Lung (tissue), 12 donors: Measurements from ENCODE around the gene IFNL4. TPM values are rescaled to one million over a fixed set of nuclear protein-coding genes. Genes with fewer than 3 reads are reported as not detected.
A peak's percentile ranks its signal among the peaks of the same experiment; 100 is the strongest.
"Not testable (repeated sequence)": the region's sequence is repeated elsewhere in the genome, so short reads cannot be mapped to it uniquely, and the experiment has no call there.

Source experiments
- ATAC-seq: fragments of 200-7000 bp; cut with Tn5 transposase; one replicate; pipeline ENCODE4 v1.9.1; 2020; ENCODE audit warnings: moderate number of reproducible peaks; ENCODE audit not compliant: insufficient read depth, low FRiP score
- DNase-seq, 3 donors: peaks; one replicate each; pipeline ENCODE4 v3.0.0-alpha.2; 2013 to 2017
- H3K27ac ChIP-seq, 2 donors: one replicate each; pipeline ENCODE4 v1.5.1; 2013; ENCODE audit warnings: mild to moderate bottlenecking in 2 of 2, moderate library complexity in 2 of 2, control low read depth in 1 of 2, inconsistent platforms in 1 of 2, low read depth in 1 of 2, low read length in 1 of 2
- H3K27me3 ChIP-seq, 3 donors: one replicate each; pipeline ENCODE4 v1.5.1; 2013; ENCODE audit warnings: low read length in 2 of 3; ENCODE audit not compliant: control insufficient read depth in 3 of 3, insufficient read depth in 3 of 3
- H3K36me3 ChIP-seq, 4 donors: one replicate each; pipeline ENCODE4 v1.5.1; 2013; ENCODE audit warnings: low read length in 4 of 4, mild to moderate bottlenecking in 1 of 4, moderate library complexity in 1 of 4; ENCODE audit not compliant: control insufficient read depth in 4 of 4, insufficient read depth in 4 of 4
- H3K4me1 ChIP-seq, 5 donors: one replicate each; pipeline ENCODE4 v1.5.1; 2013; ENCODE audit warnings: low read length in 5 of 5, mild to moderate bottlenecking in 2 of 5, moderate library complexity in 1 of 5; ENCODE audit not compliant: control insufficient read depth in 5 of 5, insufficient read depth in 5 of 5
- H3K4me3 ChIP-seq: one replicate; pipeline ENCODE4 v1.5.1; 2013; ENCODE audit warnings: mild to moderate bottlenecking, control low read depth, moderate library complexity
- H3K9ac ChIP-seq, 2 donors: one replicate each; pipeline ENCODE4 v1.5.1; 2013; ENCODE audit warnings: low read length in 2 of 2, control low read depth in 1 of 2; ENCODE audit not compliant: insufficient read depth in 1 of 2
- H3K9me3 ChIP-seq, 4 donors: one replicate each; pipeline ENCODE4 v1.5.1; 2013; ENCODE audit warnings: low read length in 3 of 4, mild to moderate bottlenecking in 1 of 4, moderate library complexity in 1 of 4; ENCODE audit not compliant: control insufficient read depth in 4 of 4, insufficient read depth in 3 of 4
- CTCF ChIP-seq: IDR thresholded peaks from 2 replicates; pipeline ENCODE4 v1.5.1; 2012; ENCODE audit warnings: mild to moderate bottlenecking; ENCODE audit errors: control extremely low read depth, extremely low read depth
- WGBS, 2 donors: extraction: QIAGEN DNeasy Blood & Tissue Kit; methylation state at CpG; one replicate each; pipeline ENCODE4 v1.1.7; 2013; 5-methylcytosine and 5-hydroxymethylcytosine counted together
- polyA plus RNA-seq, 2 donors: library from polyadenylated mRNA; stranded (reverse); fragments of 200-250 nt; gene quantifications; one replicate each; pipeline ENCODE4 v1.2.1, GENCODE V29; 2013
- total RNA-seq, 2 donors: library from RNA; depleted of rRNA in 1 of 2; stranded (reverse); fragments of >200 nt in 1 of 2; gene quantifications; one replicate each; pipeline ENCODE4 v1.2.1, GENCODE V29; 2014 to 2021
- donor health status: control.
- donor health status: control.
- donor health status: Bipolar disorder and iron deficiency.
- donor health status: healthy.
- donor health status: DM: yes; HTN: yes; CAD: no.

IFNL4 gene
- total and polyA plus RNA-seq, 4 donors = not detected

DNA sequence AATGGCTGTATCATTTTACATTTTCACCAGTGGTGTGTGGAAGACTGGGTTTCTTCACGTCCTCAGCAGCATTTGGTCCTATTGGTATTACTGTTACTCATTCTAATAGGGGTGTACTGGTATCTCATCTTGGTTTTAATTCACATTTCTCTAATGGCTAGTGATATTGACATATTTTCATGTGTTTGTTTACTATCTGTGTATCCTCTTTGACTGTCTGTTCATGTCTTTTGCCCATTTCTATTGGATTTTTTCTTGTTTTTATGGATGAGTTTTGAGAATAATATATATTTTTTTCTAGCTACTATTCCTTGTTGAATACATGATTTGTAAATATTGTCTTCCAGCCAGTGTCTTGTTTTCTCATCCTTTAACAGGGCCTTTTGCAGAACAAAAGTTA is 33.4 kb upstream of the IFNL4 start:
- WGBS, 2 donors = 73 to 79% methylated on average over 1 of the region's 1 CpG
- peaks cover 0 to 5% (median 3%) of the 10 kb centered on the region in 4 donors for H3K9me3 ChIP-seq
- no peak for DNase-seq
- TF ChIP-seq CTCF = no peak
- no peak overlapping the region for H3K9ac ChIP-seq
- H3K27ac ChIP-seq = no peak overlapping the region
- H3K36me3 ChIP-seq = no peaks in the 10 kb centered on the region
- ATAC-seq = no peak
- no peak overlapping the region for H3K4me3 ChIP-seq
- H3K4me1 ChIP-seq = no peaks in the 10 kb centered on the region
- H3K27me3 ChIP-seq = no peaks in the 10 kb centered on the region

GRCh38 chr19:39277598-39277997 is 28.9 kb upstream of the IFNL4 start:
- H3K9me3 ChIP-seq = peaks cover 0 to 2% (median 0%) of the 10 kb centered on the region in 4 donors
- 60 to 72% methylated on average over 7 of the region's 7 CpGs for WGBS, 2 donors
- no peaks in the 10 kb centered on the region for H3K4me1 ChIP-seq
- no peak for DNase-seq
- H3K27me3 ChIP-seq = peaks cover 0 to 5% (median 0%) of the 10 kb centered on the region in 3 donors
- H3K27ac ChIP-seq = no peak overlapping the region
- no peak overlapping the region for H3K9ac ChIP-seq
- peak; percentile 72 for ATAC-seq
- H3K4me3 ChIP-seq = no peak overlapping the region
- no peak for TF ChIP-seq CTCF
- no peaks in the 10 kb centered on the region for H3K36me3 ChIP-seq

DNA sequence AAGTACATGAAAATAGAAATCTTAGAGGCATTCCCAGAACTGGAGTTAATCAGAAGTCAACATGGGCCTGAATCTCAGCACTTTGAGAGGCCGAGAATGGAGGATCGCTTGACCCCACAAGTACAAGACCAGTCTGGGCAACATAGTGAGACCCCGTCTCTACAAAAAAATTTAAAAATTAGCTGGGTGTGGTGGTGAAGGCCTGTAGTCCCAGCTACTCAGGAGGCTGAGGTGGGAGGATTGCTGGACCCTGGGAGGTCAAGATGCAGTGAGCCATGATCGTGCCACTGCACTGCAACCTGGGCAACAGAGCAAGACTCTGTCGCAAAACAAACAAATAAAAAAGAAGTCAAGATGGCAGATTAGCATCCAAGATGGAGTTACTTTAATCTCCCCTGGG is 28.1 kb upstream of the IFNL4 start:
- no peak for DNase-seq
- Histone ChIP-seq H3K4me3 (no peak overlapping the region), H3K27me3 (peaks cover 0 to 5% (median 0%) of the 10 kb centered on the region in 3 donors), H3K4me1 (no peaks in the 10 kb centered on the region), H3K27ac (no peak overlapping the region), H3K36me3 (no peaks in the 10 kb centered on the region), H3K9ac (no peak overlapping the region), H3K9me3 (no peaks in the 10 kb centered on the region)
- WGBS, 2 donors = 95 to 96% methylated on average over 5 of the region's 5 CpGs
- no peak for TF ChIP-seq CTCF
- ATAC-seq = no peak

- H3K4me1 ChIP-seq = no peaks in the 10 kb centered on the region
- no peak for TF ChIP-seq CTCF
- 87 to 89% methylated on average over 5 of the region's 5 CpGs for WGBS, 2 donors
- H3K4me3 ChIP-seq = no peak overlapping the region
- no peak overlapping the region for H3K27ac ChIP-seq
- ATAC-seq = no peak
- no peaks in the 10 kb centered on the region for H3K9me3 ChIP-seq
- H3K9ac ChIP-seq = no peak overlapping the region
- H3K36me3 ChIP-seq = no peaks in the 10 kb centered on the region
- DNase-seq = no peak
- peaks cover 0 to 5% (median 0%) of the 10 kb centered on the region in 3 donors for H3K27me3 ChIP-seq
Measured at GRCh38 chr19:39275578-39275977, 26.9 kb upstream of the IFNL4 start.

DNA sequence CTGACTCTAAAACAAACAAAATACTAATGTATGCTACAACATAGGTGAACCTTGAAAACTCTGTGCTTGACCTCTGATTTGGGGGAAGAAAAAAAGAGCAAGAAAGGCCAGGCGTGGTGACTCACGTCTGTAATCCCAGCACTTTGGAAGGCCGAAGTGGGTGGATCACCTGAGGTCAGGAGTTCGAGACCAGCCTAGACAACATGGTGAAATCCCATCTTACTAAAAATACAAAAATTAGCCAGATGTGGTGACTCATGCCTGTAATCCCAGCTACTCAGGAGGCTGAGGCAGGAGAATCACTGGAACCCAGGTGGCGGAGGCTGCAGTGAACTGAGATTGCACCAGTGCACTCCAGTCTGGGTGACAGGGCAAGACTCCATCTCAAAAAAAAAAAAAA is 25.2 kb upstream of the IFNL4 start:
- DNase-seq, H3K9ac ChIP-seq, H3K36me3 ChIP-seq, H3K27ac ChIP-seq, ATAC-seq, H3K4me1 ChIP-seq, H3K27me3 ChIP-seq, H3K9me3 ChIP-seq, H3K4me3 ChIP-seq: not testable (repeated sequence)
- WGBS, 2 donors = 88 to 93% methylated on average over 5 of the region's 5 CpGs
